ENCODE results near the gene IGSF22.

IGSF22 gene

GRCh38 chr11:18743900-18744514 lies 18.0 kb upstream of the IGSF22 start:
- no peak for TF ChIP-seq CTCF (IDR thresholded peaks at IDR 0.05; ENCODE audit: low read depth, low read length, missing control alignments)
- DNase-seq: no peak
- in situ Hi-C loops (cut with HindIII; ENCODE audit: low pct_ligation_motif_present, low sequenced_read_pairs): no loop called here
- no peaks in the 10 kb centered on the region for H3K27me3 ChIP-seq (replicated peaks)
- no peak overlapping the region for H3K4me3 ChIP-seq (ENCODE audit: low read depth, low read length)
- H3K27ac ChIP-seq: no peak overlapping the region
- H3K36me3 ChIP-seq (replicated peaks): no peaks in the 10 kb centered on the region

- Histone ChIP-seq H3K36me3 (replicated peaks) (no peaks in the 10 kb centered on the region), H3K27ac (no peak overlapping the region), H3K4me3 (ENCODE audit: low read depth, low read length) (no peak overlapping the region), H3K27me3 (replicated peaks) (no peaks in the 10 kb centered on the region)
- TF ChIP-seq CTCF (IDR thresholded peaks at IDR 0.05; ENCODE audit: low read depth, low read length, missing control alignments): no peak
- no peak for DNase-seq
- in situ Hi-C loops (cut with HindIII; ENCODE audit: low pct_ligation_motif_present, low sequenced_read_pairs): no loop called here
Observed at GRCh38 chr11:18743365-18743764, 17.4 kb upstream of the IGSF22 start.

- H3K4me3 ChIP-seq (ENCODE audit: low read depth, low read length): no peak overlapping the region
- no peak for DNase-seq
- H3K36me3 ChIP-seq (replicated peaks): no peaks in the 10 kb centered on the region
- no peak for TF ChIP-seq CTCF (IDR thresholded peaks at IDR 0.05; ENCODE audit: low read depth, low read length, missing control alignments)
- in situ Hi-C loops (cut with HindIII; ENCODE audit: low pct_ligation_motif_present, low sequenced_read_pairs): no loop called here
- no peaks in the 10 kb centered on the region for H3K27me3 ChIP-seq (replicated peaks)
- no peak overlapping the region for H3K27ac ChIP-seq
Observed at GRCh38 chr11:18741783-18742182, 15.8 kb upstream of the IGSF22 start.

GRCh38 chr11:18739685-18740084 lies 13.7 kb upstream of the IGSF22 start:
- H3K4me3 ChIP-seq (ENCODE audit: low read depth, low read length): no peak overlapping the region
- in situ Hi-C loops (cut with HindIII; ENCODE audit: low pct_ligation_motif_present, low sequenced_read_pairs): no loop called here
- no peaks in the 10 kb centered on the region for H3K27me3 ChIP-seq (replicated peaks)
- no peak for DNase-seq
- no peak for TF ChIP-seq CTCF (IDR thresholded peaks at IDR 0.05; ENCODE audit: low read depth, low read length, missing control alignments)
- no peak overlapping the region for H3K27ac ChIP-seq
- no peaks in the 10 kb centered on the region for H3K36me3 ChIP-seq (replicated peaks)

GRCh38 chr11:18737642-18738041 lies 11.7 kb upstream of the IGSF22 start:
- TF ChIP-seq CTCF (IDR thresholded peaks at IDR 0.05; ENCODE audit: low read depth, low read length, missing control alignments): no peak
- Histone ChIP-seq H3K27me3 (replicated peaks) (no peaks in the 10 kb centered on the region), H3K4me3 (ENCODE audit: low read depth, low read length) (no peak overlapping the region), H3K27ac (no peak overlapping the region), H3K36me3 (replicated peaks) (no peaks in the 10 kb centered on the region)
- DNase-seq: no peak
- in situ Hi-C loops (cut with HindIII; ENCODE audit: low pct_ligation_motif_present, low sequenced_read_pairs): no loop called here

- Histone ChIP-seq H3K36me3 (replicated peaks) (no peaks in the 10 kb centered on the region), H3K4me3 (ENCODE audit: low read depth, low read length) (no peak overlapping the region), H3K27me3 (replicated peaks) (no peaks in the 10 kb centered on the region), H3K27ac (no peak overlapping the region)
- no peak for DNase-seq
- in situ Hi-C loops (cut with HindIII; ENCODE audit: low pct_ligation_motif_present, low sequenced_read_pairs): no loop called here
- TF ChIP-seq CTCF (IDR thresholded peaks at IDR 0.05; ENCODE audit: low read depth, low read length, missing control alignments): peak; percentile 30
Observed at GRCh38 chr11:18736590-18737148, 10.7 kb upstream of the IGSF22 start.
